GM21423 (cell line): ENCODE data around the gene RASSF3.
A peak's percentile ranks its signal among the peaks of the same experiment; 100 is the strongest.

Experiments used
- ATAC-seq: cut with Tn5 transposase; IDR thresholded peaks from one replicate; pipeline ENCODE4 v1.9.1; 2021; ENCODE audit warnings: mild to moderate bottlenecking, moderate library complexity; ENCODE audit not compliant: unreplicated experiment

The RASSF3 gene

GRCh38 chr12:64667793-64668192 is 57.5 kb downstream of the RASSF3 start:
- ATAC-seq = no peak

GRCh38 chr12:64669270-64669842 is 59.1 kb downstream of the RASSF3 start:
- ATAC-seq = peak; percentile 78

GRCh38 chr12:64670019-64670418 is 59.7 kb downstream of the RASSF3 start:
- no peak for ATAC-seq

GRCh38 chr12:64670919-64671639 is 60.8 kb downstream of the RASSF3 start:
- no peak for ATAC-seq

- no peak for ATAC-seq
Measured at GRCh38 chr12:64671681-64672080, 61.4 kb downstream of the RASSF3 start.

GRCh38 chr12:64672925-64673409 is 62.7 kb downstream of the RASSF3 start:
- ATAC-seq = no peak

- no peak for ATAC-seq
Measured at GRCh38 chr12:64673490-64674169, 63.3 kb downstream of the RASSF3 start.

GRCh38 chr12:64674367-64674922 is 64.2 kb downstream of the RASSF3 start:
- no peak for ATAC-seq

GRCh38 chr12:64675795-64676194 is 65.5 kb downstream of the RASSF3 start:
- no peak for ATAC-seq

GRCh38 chr12:64678248-64678647 is 68.0 kb downstream of the RASSF3 start:
- ATAC-seq = no peak

- ATAC-seq = no peak
Measured at GRCh38 chr12:64678835-64679234, 68.5 kb downstream of the RASSF3 start.

- ATAC-seq = no peak
Measured at GRCh38 chr12:64679487-64680001, 69.2 kb downstream of the RASSF3 start.

- ATAC-seq = no peak
Measured at GRCh38 chr12:64680235-64680634, 69.9 kb downstream of the RASSF3 start.

GRCh38 chr12:64681200-64682052 is 71.1 kb downstream of the RASSF3 start:
- no peak for ATAC-seq

GRCh38 chr12:64682572-64683277 is 72.4 kb downstream of the RASSF3 start:
- ATAC-seq = no peak

- no peak for ATAC-seq
Measured at GRCh38 chr12:64683816-64684543, 73.7 kb downstream of the RASSF3 start.

GRCh38 chr12:64685050-64685449 is 74.8 kb downstream of the RASSF3 start:
- no peak for ATAC-seq

- ATAC-seq = no peak
Measured at GRCh38 chr12:64685605-64686004, 75.3 kb downstream of the RASSF3 start.

- no peak for ATAC-seq
Measured at GRCh38 chr12:64687816-64688215, 77.5 kb downstream of the RASSF3 start.
